ENCODE results near the gene THEM4.
A peak's percentile ranks its signal among the peaks of the same experiment; 100 is the strongest.
"Not testable (repeated sequence)": the region's sequence is repeated elsewhere in the genome, so short reads cannot be mapped to it uniquely, and the experiment has no call there.

Gene THEM4

GRCh38 chr1:151858030-151858746 is 51.1 kb downstream of the THEM4 start:
- DNase-seq = no peak

DNA sequence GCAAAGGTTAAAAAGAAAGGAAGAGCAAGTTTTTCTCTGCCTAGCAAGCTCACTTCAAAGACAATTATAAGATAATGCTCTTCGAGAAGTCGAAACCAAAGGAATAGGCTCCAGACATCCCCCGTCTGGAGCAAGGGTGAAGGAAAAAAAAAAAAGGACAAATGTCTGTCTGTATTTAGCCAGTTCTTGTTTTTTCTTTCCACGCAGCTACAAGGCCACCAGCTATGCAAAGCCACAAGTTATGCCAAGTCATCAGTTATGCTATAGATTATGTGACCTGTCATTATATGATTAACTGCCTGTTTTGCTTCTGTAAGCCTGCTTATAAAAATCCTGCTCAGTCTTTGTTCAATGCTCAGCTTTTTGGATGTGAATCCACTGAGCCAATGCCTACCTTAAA is 53.4 kb downstream of the THEM4 start:
- DNase-seq = no peak

DNA sequence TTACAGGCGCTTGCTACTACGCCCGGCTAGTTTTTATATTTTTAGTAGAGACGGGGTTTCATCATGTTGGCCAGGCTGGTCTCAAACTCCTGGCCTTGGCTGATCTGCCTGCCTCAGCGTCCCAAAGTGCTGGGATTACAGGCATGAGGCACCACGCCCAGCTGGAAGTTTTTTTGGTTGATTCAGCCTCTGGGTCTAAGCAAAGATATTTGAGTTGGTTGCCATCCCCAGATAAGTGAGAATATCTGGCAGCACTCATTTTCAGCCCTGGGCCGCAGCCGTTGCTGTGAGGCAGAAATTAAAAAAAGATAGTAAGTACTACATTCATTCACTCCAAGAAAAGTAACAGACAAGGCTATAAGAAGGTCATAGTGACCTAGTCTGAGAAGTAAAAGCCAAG is 53.8 kb downstream of the THEM4 start:
- DNase-seq = not testable (repeated sequence)

GRCh38 chr1:151854658-151855057 is 54.7 kb downstream of the THEM4 start:
- no peak for DNase-seq

DNA sequence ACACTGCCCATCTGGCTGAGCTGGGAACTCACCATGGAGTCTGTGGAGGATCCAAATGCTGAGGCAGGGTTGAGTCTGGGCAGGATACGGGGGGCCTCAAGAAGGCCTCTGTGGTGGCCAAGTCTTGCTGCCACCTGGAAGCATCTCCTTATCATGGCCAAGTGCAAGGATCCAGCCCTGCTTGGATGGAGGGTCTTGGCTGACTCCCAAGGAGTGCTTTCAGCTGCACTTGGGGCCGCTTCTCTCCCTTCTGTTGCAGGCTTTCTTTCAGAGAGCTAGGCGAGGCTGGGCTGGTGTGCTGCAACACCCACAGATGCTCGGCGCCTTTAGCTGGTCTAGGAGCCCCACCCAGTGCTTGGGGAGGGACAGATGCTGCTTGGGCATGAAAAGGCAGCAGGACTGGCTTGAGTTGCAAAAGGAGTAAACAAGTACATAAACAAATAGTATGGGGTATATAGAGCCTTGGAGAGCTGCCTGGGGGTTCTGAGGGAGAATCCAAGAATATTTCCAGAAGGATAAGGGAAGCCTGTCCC is 55.8 kb downstream of the THEM4 start, which contains the start of gene THEM5:
Gene THEM5 (minus strand): TSS at position 302 of the 533 bp plus-strand sequence. CDS start 147 bp downstream, at position 155.
- DNase-seq = no peak

DNA sequence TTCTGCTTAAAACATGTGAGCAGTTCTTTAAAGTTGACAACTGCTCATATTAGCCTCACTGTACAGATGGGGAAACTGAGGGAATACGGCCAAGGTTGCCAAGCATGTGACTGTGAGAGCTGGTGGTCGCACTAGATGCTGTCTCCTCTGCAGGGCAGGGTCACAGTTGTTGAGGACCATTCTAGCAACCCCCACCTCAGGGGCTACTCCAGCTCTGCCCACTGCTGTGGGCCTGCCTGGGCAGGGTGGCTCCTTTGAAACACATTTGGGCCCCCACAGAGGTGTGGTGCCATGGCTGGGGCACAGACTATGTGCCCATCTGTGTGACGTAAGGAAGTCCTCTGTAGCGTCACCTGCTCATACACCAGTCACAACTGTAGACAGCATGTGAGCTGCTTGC is 56.6 kb downstream of the THEM4 start:
- DNase-seq = no peak

- DNase-seq = no peak
These were observed 57.4 kb downstream of the THEM4 start for GRCh38 chr1:151851886-151852285.

DNA sequence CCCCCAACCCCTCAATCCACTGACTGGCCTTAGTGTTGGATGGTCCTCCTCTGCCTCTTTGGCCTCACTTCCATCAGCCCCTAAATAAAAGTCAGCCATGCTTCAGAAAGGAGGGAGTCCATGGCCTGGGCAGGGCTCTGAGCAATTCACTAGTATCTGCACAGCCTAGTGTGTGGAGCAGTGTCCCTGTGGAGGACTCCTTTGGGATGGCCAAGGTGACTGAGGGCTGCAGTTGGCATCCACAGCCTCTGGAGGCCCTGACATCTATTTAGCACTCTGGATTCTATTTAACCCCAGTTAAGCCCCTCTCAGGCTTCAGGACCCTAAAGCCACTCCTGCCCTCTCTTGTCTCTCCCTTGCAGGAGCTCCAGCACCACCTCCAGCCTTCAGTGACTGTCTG is 59.4 kb downstream of the THEM4 start:
- DNase-seq = no peak

DNA sequence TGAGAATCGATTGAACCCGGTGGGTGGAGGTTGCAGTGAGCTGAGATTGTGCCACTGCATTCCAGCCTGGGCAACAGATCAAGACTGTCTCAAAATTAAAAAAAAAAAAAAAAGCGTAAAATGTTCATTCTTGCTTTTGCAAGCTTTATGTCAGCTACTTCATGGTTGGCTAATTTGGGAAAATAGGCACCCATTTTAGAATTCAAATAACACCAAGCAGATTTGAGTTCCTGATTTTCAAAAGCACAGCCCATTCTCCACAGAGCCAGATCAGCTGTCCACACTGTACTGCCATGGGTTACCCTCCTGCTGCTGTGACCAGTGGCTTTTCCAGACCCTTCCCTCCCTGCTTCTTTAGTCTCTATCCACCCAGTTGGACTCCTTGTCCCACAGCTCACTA is 60.2 kb downstream of the THEM4 start:
- DNase-seq = no peak

DNA sequence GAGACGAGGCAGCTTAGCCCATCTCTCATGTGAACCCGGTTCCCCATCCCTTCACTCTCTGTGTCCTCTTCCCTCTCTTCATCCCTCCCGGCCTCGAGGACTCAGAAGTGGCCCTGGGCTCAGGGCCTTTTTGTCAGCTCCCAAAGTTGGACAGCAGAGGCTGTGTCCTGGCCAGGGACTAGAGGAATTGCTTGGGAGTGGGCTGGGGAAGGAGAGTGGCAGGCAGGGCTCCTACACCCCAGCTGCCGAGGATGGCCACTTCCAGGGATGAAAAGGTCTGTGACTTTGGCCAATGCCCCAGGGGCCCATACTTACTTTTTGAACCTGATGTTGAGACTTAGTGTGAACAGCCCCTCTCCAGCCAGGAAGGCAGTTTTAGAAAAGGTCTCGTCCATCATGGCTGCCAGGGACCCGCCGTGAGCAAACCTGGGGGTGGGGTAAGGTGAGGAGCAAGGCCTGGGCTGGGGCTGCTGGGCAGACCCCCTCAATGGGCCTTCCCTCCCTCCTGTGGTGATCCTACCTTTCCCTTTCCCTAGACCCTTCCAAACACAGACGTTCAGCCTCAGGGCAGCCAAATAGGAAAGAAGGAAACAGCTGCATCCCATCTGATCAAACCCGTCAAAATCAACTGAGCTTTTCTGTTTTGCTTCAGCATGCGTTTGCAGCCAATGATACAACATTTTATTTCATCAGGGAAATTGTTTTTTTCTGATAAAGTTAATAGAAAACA is 61.3 kb downstream of the THEM4 start:
- DNase-seq = no peak

GRCh38 chr1:151846686-151847237 is 62.5 kb downstream of the THEM4 start:
- DNase-seq = no peak

DNA sequence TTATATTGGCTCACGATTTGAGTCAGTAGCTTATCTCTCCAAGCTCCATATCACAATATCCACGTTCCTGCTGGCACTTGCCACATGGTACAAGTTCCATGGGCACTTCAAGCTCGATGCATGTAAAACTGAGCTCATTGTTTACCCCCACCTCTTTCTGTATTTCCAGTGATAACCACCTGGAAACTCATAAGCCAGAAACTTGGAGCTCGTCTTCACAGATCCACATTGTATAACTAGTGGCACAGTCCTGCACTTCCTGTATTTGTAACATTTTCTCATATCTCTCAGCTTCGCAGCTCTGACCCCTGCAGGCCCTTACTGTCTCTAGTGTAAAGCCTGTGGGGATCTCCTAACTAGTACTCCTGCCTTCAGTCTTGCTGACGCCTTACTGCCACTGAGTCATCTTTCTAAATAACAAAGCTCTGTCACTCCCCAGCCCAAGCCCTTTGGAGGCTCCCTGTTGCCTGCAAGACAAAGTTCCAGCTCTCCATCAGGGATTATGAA is 63.2 kb downstream of the THEM4 start:
- peak; percentile 34 for DNase-seq

DNA sequence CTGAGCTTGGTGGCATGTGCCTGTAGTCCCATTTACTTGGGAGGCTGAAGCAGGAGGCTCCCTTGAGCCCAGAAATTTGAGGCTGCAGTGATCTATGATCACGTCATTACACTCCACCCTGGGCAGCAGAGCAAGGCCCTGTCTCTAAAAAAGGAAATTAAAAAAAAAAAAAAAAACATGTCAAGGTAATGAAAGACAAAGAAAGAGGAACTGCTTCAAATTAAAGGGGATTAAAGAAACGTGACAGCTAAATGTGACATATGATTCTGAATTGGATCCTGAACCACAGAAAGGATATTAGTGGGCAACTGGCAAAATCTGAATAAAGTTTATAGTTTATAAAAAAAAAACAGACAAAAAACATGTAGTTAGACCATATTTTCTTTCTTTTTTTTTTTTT is 65.9 kb downstream of the THEM4 start:
- DNase-seq = no peak

DNA sequence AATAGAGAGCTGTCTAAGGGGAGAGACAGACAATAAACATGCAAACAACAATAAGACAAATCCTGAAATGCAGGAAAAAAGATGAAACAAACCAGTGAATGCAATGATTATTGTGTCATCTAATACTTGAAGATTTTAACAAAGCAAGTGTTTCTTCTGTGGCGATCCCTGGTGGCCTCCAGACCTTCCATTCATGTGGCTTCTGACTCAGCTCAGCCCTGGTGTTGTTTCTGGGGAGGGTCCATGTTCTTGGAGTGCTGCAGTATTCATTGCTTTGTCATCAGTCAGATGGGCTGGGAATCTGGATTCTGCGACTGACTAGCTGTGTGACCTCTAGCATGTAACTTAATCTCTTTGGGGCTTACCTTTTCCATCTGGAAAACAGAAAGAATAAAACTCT is 68.2 kb downstream of the THEM4 start:
- DNase-seq = no peak

DNA sequence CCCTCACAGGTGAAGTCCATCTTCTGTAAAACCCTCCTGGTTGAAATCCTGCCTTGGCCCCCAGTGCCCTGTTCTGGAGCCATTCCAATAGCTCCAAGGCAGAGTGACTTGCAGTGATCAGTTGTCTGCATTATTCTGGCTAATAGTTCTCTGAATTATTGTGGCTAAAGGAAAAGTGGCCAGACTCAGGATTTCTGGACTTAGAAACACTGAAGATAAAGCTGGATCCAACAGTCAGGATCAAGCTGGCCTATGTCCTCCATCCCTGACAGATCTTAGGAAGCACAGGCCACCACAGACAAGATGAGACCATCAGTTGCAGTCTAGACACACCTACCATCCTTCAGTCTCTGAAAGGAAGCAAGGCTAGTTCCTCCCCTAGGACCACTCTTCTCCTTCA is 68.9 kb downstream of the THEM4 start:
- DNase-seq = no peak

GRCh38 chr1:151839457-151840403 is 69.6 kb downstream of the THEM4 start, which contains the start of gene C2CD4D:
Gene C2CD4D, minus strand, starts transcription at chr1:151839820. Its CDS starts 831 bp downstream, at chr1:151838989.
- DNase-seq = peak; percentile 76

DNA sequence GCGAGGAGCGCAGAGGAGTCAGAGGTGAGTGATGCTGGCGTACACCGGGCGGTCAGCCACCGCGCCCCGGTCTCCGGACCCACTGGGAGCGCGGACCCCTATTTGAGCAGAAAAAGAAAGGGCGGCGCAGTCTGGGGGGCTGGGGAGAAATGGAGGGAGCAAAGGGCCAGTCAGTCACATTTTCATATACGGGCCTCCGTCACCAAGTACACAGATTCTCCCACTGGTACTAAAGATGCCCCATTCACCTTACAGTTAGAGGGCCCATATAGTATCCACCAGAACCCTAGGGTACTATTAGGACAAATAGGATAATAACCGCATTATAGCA is 70.3 kb downstream of the THEM4 start:
- DNase-seq = no peak

- no peak for DNase-seq
These were observed 70.9 kb downstream of the THEM4 start for GRCh38 chr1:151838222-151839081.

DNA sequence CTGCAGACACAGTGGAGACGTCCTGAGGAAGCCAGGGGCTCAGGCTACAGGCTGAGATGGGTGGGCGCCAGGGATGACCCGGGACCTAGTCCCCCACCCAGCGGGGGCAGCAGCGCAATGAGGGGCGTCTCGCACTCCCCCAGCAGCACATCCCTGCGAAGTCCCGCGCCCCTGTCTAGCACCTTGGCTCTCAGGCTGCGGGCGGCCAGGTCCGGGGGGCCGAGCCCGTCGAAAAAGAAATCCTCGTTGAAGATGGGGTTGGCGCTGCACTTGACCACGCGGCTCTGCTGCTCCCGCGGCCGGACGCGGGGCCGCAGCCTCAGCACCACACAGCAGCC is 71.5 kb downstream of the THEM4 start:
- no peak for DNase-seq

DNA sequence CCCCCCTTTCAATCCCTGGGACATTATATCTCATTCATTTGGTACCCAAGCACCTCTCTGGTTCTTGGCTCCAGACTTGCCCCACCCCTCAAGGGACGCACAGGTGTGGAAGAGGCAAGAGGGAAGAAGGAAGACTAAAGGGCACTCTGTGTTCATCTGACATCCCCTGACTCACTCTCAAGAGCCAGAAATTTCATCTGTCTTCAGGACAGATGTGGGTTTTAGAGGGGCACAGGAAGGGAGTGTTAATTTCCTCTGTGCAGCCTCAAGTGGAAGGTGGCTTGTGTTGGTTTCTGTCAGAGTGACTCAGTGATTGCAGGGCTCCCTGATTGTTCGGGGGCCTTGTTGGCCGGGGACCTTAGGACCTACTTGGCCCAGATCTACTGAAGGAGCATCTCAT is 72.1 kb downstream of the THEM4 start:
- peak; percentile 73 for DNase-seq

DNA sequence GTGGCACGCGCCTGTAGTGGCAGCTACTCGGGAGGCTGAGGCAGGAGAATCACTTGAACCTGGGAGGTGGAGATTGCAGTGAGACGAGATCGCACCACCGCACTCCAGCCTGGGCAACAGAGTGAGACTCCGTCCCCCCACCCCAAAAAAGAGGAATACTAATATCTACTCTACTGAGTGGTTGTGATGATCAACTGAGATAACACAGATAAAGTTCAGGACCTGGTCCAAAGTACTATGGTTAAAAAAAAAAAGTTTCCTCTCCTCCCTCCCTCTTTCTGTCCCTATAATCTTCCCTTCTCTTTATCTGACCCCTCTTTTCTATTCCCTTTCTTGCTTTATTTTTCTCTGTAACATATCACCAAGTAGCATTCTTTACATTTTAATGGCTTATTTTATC is 73.7 kb downstream of the THEM4 start:
- no peak for DNase-seq

GRCh38 chr1:151834239-151834638 is 75.1 kb downstream of the THEM4 start:
- no peak for DNase-seq
